ENCODE measurements around the gene PARD6B. TPM values are rescaled to one million over a fixed set of nuclear protein-coding genes. Genes with fewer than 3 reads are reported as not detected.

PARD6B gene
- total and polyA plus RNA-seq, 2 of the 13 experiments (the other 11 are each of a cell fraction or from before 2014, with no cell fraction given): 6.9 to 22.2 TPM

DNA sequence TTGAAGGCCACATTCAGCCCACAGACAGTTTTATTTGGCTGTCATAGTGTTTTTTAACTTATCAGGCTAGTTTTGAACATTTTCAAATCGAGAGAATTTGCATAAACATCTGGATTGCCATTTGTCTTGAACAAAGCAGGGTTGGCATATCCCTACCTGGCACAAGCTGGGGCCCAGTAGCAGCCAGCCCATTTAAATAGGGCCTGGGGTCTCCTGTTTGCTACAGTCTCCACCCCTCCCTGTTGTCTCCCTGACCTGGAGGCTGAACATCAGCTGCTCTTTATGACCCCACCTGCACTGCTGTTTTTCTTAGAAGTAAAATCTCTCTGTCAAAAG lies 73.9 kb downstream of the PARD6B start:
- H3K9me3 ChIP-seq (ENCODE audit: low read length): no peaks in the 10 kb centered on the region
- ATAC-seq (no peak), DNase-seq (ENCODE audit: low spot score) (no peak), FAIRE-seq (no peak)
- no peak overlapping the region for H3K27ac ChIP-seq (ENCODE audit: extremely low read length, insufficient read depth, low read length)
- intact Hi-C loops (cut with micrococcal nuclease; ENCODE audit: unreplicated experiment): no loop called here
- H2AFZ ChIP-seq (ENCODE audit: low read length): no peak overlapping the region
- POLR2A ChIA-PET: no interaction called here
- no peak overlapping the region for H3K4me2 ChIP-seq (ENCODE audit: low read depth, low read length)
- no peaks in the 10 kb centered on the region for H3K27me3 ChIP-seq (ENCODE audit: control insufficient read depth in 1 of 2, insufficient read depth in 2 of 2, low read length in 2 of 2)
- no peak overlapping the region for H3K4me3 ChIP-seq (replicated peaks in 1 of 3; ENCODE audit: insufficient read depth in 1 of 3, low read depth in 2 of 3, low read length in 3 of 3)
- no peaks in the 10 kb centered on the region for H4K20me1 ChIP-seq (ENCODE audit: insufficient read depth, low read length)
- no TSS peak for BruUV-seq (replicated peaks)
- H3K36me3 ChIP-seq (replicated peaks in 1 of 2; ENCODE audit: control insufficient read depth in 1 of 2, insufficient read depth in 2 of 2, low read length in 2 of 2): no peaks in the 10 kb centered on the region
- no peaks in the 10 kb centered on the region for H3K79me2 ChIP-seq (ENCODE audit: insufficient read depth, low read length)
- TF ChIP-seq ZNF274 (CRISPR knock-in tag; IDR thresholded peaks at IDR 0.05): no peak
- TF ChIP-seq, protein P1, sequence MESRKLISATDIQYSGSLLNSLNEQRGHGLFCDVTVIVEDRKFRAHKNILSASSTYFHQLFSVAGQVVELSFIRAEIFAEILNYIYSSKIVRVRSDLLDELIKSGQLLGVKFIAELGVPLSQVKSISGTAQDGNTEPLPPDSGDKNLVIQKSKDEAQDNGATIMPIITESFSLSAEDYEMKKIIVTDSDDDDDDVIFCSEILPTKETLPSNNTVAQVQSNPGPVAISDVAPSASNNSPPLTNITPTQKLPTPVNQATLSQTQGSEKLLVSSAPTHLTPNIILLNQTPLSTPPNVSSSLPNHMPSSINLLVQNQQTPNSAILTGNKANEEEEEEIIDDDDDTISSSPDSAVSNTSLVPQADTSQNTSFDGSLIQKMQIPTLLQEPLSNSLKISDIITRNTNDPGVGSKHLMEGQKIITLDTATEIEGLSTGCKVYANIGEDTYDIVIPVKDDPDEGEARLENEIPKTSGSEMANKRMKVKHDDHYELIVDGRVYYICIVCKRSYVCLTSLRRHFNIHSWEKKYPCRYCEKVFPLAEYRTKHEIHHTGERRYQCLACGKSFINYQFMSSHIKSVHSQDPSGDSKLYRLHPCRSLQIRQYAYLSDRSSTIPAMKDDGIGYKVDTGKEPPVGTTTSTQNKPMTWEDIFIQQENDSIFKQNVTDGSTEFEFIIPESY (CRISPR knock-in tag; IDR thresholded peaks at IDR 0.05): no peak
- no peak for TF ChIP-seq ZNF766 (CRISPR knock-in tag; IDR thresholded peaks at IDR 0.05; ENCODE audit: borderline replicate concordance)
- TF ChIP-seq BHLHE40 (IDR thresholded peaks at IDR 0.05; ENCODE audit: low read length): no peak
- no peak for TF ChIP-seq ZNF530 (CRISPR knock-in tag; IDR thresholded peaks at IDR 0.05; ENCODE audit: low read depth)
- TF ChIP-seq NBN (conservative IDR thresholded peaks at IDR 0.05): no peak
- TF ChIP-seq PHB2 (IDR thresholded peaks at IDR 0.05; ENCODE audit: partially characterized antibody): no peak
- no peak for TF ChIP-seq EP300 (IDR thresholded peaks at IDR 0.05; ENCODE audit: low read depth in 2 of 2, low read length in 2 of 2)
- no peak for TF ChIP-seq EP300 (CRISPR knock-in tag; IDR thresholded peaks at IDR 0.05; ENCODE audit: borderline replicate concordance)
- no peak for TF ChIP-seq MEF2D (CRISPR knock-in tag; IDR thresholded peaks at IDR 0.05)
- no peak for TF ChIP-seq CAMTA2 (CRISPR knock-in tag; IDR thresholded peaks at IDR 0.05; ENCODE audit: borderline replicate concordance)
- TF ChIP-seq, protein P2, sequence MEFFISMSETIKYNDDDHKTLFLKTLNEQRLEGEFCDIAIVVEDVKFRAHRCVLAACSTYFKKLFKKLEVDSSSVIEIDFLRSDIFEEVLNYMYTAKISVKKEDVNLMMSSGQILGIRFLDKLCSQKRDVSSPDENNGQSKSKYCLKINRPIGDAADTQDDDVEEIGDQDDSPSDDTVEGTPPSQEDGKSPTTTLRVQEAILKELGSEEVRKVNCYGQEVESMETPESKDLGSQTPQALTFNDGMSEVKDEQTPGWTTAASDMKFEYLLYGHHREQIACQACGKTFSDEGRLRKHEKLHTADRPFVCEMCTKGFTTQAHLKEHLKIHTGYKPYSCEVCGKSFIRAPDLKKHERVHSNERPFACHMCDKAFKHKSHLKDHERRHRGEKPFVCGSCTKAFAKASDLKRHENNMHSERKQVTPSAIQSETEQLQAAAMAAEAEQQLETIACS (CRISPR knock-in tag; IDR thresholded peaks at IDR 0.05): no peak
- TF ChIP-seq MXI1 (IDR thresholded peaks at IDR 0.05; ENCODE audit: borderline replicate concordance, low read depth, low read length): no peak
- TF ChIP-seq, protein P3, sequence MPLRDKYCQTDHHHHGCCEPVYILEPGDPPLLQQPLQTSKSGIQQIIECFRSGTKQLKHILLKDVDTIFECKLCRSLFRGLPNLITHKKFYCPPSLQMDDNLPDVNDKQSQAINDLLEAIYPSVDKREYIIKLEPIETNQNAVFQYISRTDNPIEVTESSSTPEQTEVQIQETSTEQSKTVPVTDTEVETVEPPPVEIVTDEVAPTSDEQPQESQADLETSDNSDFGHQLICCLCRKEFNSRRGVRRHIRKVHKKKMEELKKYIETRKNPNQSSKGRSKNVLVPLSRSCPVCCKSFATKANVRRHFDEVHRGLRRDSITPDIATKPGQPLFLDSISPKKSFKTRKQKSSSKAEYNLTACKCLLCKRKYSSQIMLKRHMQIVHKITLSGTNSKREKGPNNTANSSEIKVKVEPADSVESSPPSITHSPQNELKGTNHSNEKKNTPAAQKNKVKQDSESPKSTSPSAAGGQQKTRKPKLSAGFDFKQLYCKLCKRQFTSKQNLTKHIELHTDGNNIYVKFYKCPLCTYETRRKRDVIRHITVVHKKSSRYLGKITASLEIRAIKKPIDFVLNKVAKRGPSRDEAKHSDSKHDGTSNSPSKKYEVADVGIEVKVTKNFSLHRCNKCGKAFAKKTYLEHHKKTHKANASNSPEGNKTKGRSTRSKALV (CRISPR knock-in tag; IDR thresholded peaks at IDR 0.05): no peak
- TF ChIP-seq CHD2 (IDR thresholded peaks at IDR 0.05; ENCODE audit: low read depth, low read length): no peak
- no peak for TF ChIP-seq ZNF775 (CRISPR knock-in tag; IDR thresholded peaks at IDR 0.05; ENCODE audit: borderline replicate concordance)
- WGBS (ENCODE audit: low lambda C conversion rate): 89% methylated on average over 1 of the region's 1 CpG
- CTCF ChIA-PET (ENCODE audit: low intra/inter-chr PET ratio, low total read pairs): no interaction called here
- H3K4me1 ChIP-seq (ENCODE audit: insufficient read depth, low read length): peaks cover 16% of the 10 kb centered on the region
- in situ Hi-C loops (cut with HindIII; ENCODE audit: extremely low pct_ligation_motif_present, low pct_unique_long_range_greater_than_20kb): no loop called here
- H3K9ac ChIP-seq (ENCODE audit: insufficient read depth, low read depth, low read length): no peak overlapping the region

Data from HepG2 (cell line).